ENCODE results near the gene TMEM234. TPM values are rescaled to one million over a fixed set of nuclear protein-coding genes. Genes with fewer than 3 reads are reported as not detected.

TMEM234 gene
- total and polyA plus RNA-seq, 2 of the 13 experiments (the other 11 are each of a cell fraction or from before 2014, with no cell fraction given): 6.1 to 9.0 TPM

- TF ChIP-seq ARID4A (CRISPR knock-in tag; IDR thresholded peaks at IDR 0.05; ENCODE audit: borderline replicate concordance) (peak; percentile 24; the same call in 1 of the 2 replicates), ELF3 (CRISPR knock-in tag; IDR thresholded peaks at IDR 0.05) (peak; percentile 78; the same call in 1 of the 2 replicates), ZNF777 (CRISPR knock-in tag; IDR thresholded peaks at IDR 0.05) (no peak), FOXA3 (CRISPR knock-in tag; IDR thresholded peaks at IDR 0.05) (peak; percentile 65), ZNF362 (CRISPR knock-in tag; IDR thresholded peaks at IDR 0.05; ENCODE audit: borderline replicate concordance) (no peak), IRF2 (CRISPR knock-in tag; IDR thresholded peaks at IDR 0.05) (no peak), RCOR2 (CRISPR knock-in tag; IDR thresholded peaks at IDR 0.05) (peak; percentile 54; the same call in 1 of the 2 replicates), ERF (CRISPR knock-in tag; IDR thresholded peaks at IDR 0.05) (peak; percentile 24; the same call in 1 of the 2 replicates), ZMYM3 (CRISPR knock-in tag; IDR thresholded peaks at IDR 0.05) (peak; percentile 62; the same call in 1 of the 2 replicates), RARA (CRISPR knock-in tag; IDR thresholded peaks at IDR 0.05) (peak; percentile 45), ZNF121 (CRISPR knock-in tag; IDR thresholded peaks at IDR 0.05) (no peak), TRIM24 (CRISPR knock-in tag; IDR thresholded peaks at IDR 0.05) (no peak), YY1 (IDR thresholded peaks at IDR 0.05; ENCODE audit: insufficient read depth, insufficient replicate concordance, low read depth, low read length) (peak; percentile 79), HMG20A (CRISPR knock-in tag; IDR thresholded peaks at IDR 0.05; ENCODE audit: borderline replicate concordance) (peak; percentile 42; the same call in 1 of the 2 replicates), ZNF33B (CRISPR knock-in tag; IDR thresholded peaks at IDR 0.05) (no peak), KLF16 (CRISPR knock-in tag; IDR thresholded peaks at IDR 0.05) (peak in 1 of 2 experiments; percentile 51; a peak in 1 of 4 replicates), ZBTB25 (CRISPR knock-in tag; IDR thresholded peaks at IDR 0.05) (peak; percentile 30; the same call in 1 of the 2 replicates), PRDM4 (CRISPR knock-in tag; IDR thresholded peaks at IDR 0.05; ENCODE audit: borderline replicate concordance) (no peak), ZNF629 (CRISPR knock-in tag; conservative IDR thresholded peaks at IDR 0.05) (peak; percentile 95), BHLHE40 (IDR thresholded peaks at IDR 0.05; ENCODE audit: low read length) (peak; percentile 51; the same call in 1 of the 2 replicates)
Observed at GRCh38 chr1:32255072-32256071, 33.2 kb upstream of the TMEM234 start (continued).
